SK-N-SH (cell line): Measurements from ENCODE around the gene SNX3. TPM values are rescaled to one million over a fixed set of nuclear protein-coding genes. Genes with fewer than 3 reads are reported as not detected.

Experiments used
- CTCF ChIA-PET: fragments of 300-600, 350-600 bp; formaldehyde crosslinking; extraction: SDS; loops from one replicate; lab custom pipeline; 2021; lab: Yijun Ruan, JAX
- POLR2A ChIA-PET: fragments of 350-600 bp; sonication (Branson Sonifier 250); formaldehyde crosslinking; extraction: SDS; loops from one replicate; lab custom pipeline; 2020; ENCODE audit warnings: antibody characterized with exemption, inconsistent platforms; lab: Yijun Ruan, JAX
- DNase-seq: peaks from one replicate; pipeline ENCODE4 v3.0.0; 2012
- H2AFZ ChIP-seq: fragments of 200-600 bp; sonication (generic); 2 replicates; pipeline ENCODE4 v1.8.1; 2016; ENCODE audit warnings: antibody characterized with exemption, mild to moderate bottlenecking, low read depth
- H3F3A ChIP-seq: fragments of 200-600 bp; sonication (generic); replicated peaks from 2 replicates; pipeline ENCODE3; 2016; ENCODE audit warnings: antibody characterized with exemption, mild to moderate bottlenecking; ENCODE audit not compliant: insufficient read depth
- H3K27ac ChIP-seq, 2 experiments: fragments of 200-500 bp in 1 of 2; fragments of 200-600 bp in 1 of 2; sonication (Bioruptor generic) in 1 of 2; sonication (generic), shearing (Covaris generic) in 1 of 2; 2 replicates each; pipeline versions ENCODE4 v1.5.1 to v1.6.1; 2014 to 2016; ENCODE audit warnings: low read depth in 2 of 2, inconsistent platforms in 1 of 2, low read length in 1 of 2, mild to moderate bottlenecking in 1 of 2, mixed read lengths in 1 of 2
- H3K27me3 ChIP-seq: fragments of 200-600 bp; sonication (generic), shearing (Covaris generic); 2 replicates; pipeline ENCODE4 v1.6.1; 2016; ENCODE audit warnings: mixed run types; ENCODE audit not compliant: insufficient read depth
- H3K36me3 ChIP-seq, 2 experiments: fragments of 200-500 bp in 1 of 2; fragments of 200-600 bp in 1 of 2; sonication (Bioruptor generic) in 1 of 2; sonication (generic) in 1 of 2; replicated peaks in 1 of 2; 2 replicates each; pipeline versions ENCODE3 to v1.5.1; 2014 to 2016; ENCODE audit warnings: low read length in 1 of 2, mild to moderate bottlenecking in 1 of 2; ENCODE audit not compliant: insufficient read depth in 2 of 2, control insufficient read depth in 1 of 2
- H3K4me1 ChIP-seq, 2 experiments: fragments of 200-500 bp in 1 of 2; fragments of 200-600 bp in 1 of 2; sonication (Bioruptor generic) in 1 of 2; sonication (generic), shearing (Covaris generic) in 1 of 2; 2 replicates each; pipeline versions ENCODE4 v1.5.1 to v1.6.1; 2014 to 2016; ENCODE audit warnings: low read depth in 1 of 2, low read length in 1 of 2, mixed run types in 1 of 2; ENCODE audit not compliant: insufficient read depth in 2 of 2, control insufficient read depth in 1 of 2
- H3K4me2 ChIP-seq: fragments of 200-600 bp; sonication (generic), shearing (Covaris generic); 2 replicates; pipeline ENCODE4 v1.6.1; 2017; ENCODE audit warnings: mixed run types
- H3K4me3 ChIP-seq, 2 experiments: fragments of 200-500 bp in 1 of 2; fragments of 200-600 bp in 1 of 2; sonication (Bioruptor generic) in 1 of 2; sonication (generic), shearing (Covaris generic) in 1 of 2; 2 replicates each; pipeline versions ENCODE4 v1.5.1 to v1.8.1; 2014 to 2016; ENCODE audit warnings: low read depth in 2 of 2, inconsistent platforms in 1 of 2, low read length in 1 of 2, mild to moderate bottlenecking in 1 of 2, mixed read lengths in 1 of 2, moderate library complexity in 1 of 2
- H3K79me2 ChIP-seq: fragments of 200-600 bp; sonication (generic); 2 replicates; pipeline ENCODE4 v1.8.1; 2017; ENCODE audit warnings: mild to moderate bottlenecking; ENCODE audit not compliant: insufficient read depth
- H3K9ac ChIP-seq: fragments of 200-600 bp; sonication (generic); 2 replicates; pipeline ENCODE4 v1.6.1; 2017; ENCODE audit warnings: mixed run types
- H3K9me2 ChIP-seq: fragments of 200-600 bp; sonication (generic); 2 replicates; pipeline ENCODE4 v1.6.1; 2017; ENCODE audit warnings: mixed run types
- H3K9me3 ChIP-seq: fragments of 200-600 bp; sonication (generic); 2 replicates; pipeline ENCODE4 v1.6.1; 2017; ENCODE audit warnings: mixed run types, mild to moderate bottlenecking, moderate library complexity
- H4K20me1 ChIP-seq: fragments of 200-600 bp; sonication (generic); 2 replicates; pipeline ENCODE4 v1.6.1; 2017; ENCODE audit warnings: mild to moderate bottlenecking, mixed run types; ENCODE audit not compliant: insufficient read depth
- CHD2 ChIP-seq: fragments of 150-350 bp; IDR thresholded peaks from 2 replicates; pipeline ENCODE4 v1.6.1; 2018; ENCODE audit warnings: low read length; ENCODE audit not compliant: partially characterized antibody
- CTCF ChIP-seq: fragments of 200-600 bp; sonication (generic); IDR thresholded peaks from 2 replicates; pipeline ENCODE4 v1.6.1; 2017; ENCODE audit warnings: antibody characterized with exemption, mild to moderate bottlenecking, moderate library complexity
- ELF1 ChIP-seq: IDR thresholded peaks from 2 replicates; pipeline ENCODE4 v1.4.0; 2012
- EP300 ChIP-seq, 2 experiments: IDR thresholded peaks; 2 replicates each; pipeline versions ENCODE4 v1.4.0 to v1.6.1; 2012; ENCODE audit warnings: borderline replicate concordance in 1 of 2, low read depth in 1 of 2, low read length in 1 of 2
- FOXJ3 ChIP-seq: sonication (generic); formaldehyde crosslinking; IDR thresholded peaks from 2 replicates; pipeline ENCODE4 v1.5.1; 2020; ENCODE audit warnings: mild to moderate bottlenecking, missing genetic modification reagents
- FOXM1 ChIP-seq: IDR thresholded peaks from 2 replicates; pipeline ENCODE4 v1.4.0; 2012; ENCODE audit warnings: low read depth, mild to moderate bottlenecking
- GATA2 ChIP-seq: sonication (generic); formaldehyde crosslinking; IDR thresholded peaks from 2 replicates; pipeline ENCODE4 v1.5.0; 2020; ENCODE audit warnings: mild to moderate bottlenecking, missing genetic modification reagents
- JUND ChIP-seq: IDR thresholded peaks from 2 replicates; pipeline ENCODE4 v1.4.0; 2012
- NFIC ChIP-seq: IDR thresholded peaks from 2 replicates; pipeline ENCODE4 v1.4.0; 2012; ENCODE audit warnings: borderline replicate concordance
- PBX3 ChIP-seq: IDR thresholded peaks from 2 replicates; pipeline ENCODE4; 2012
- RCOR1 ChIP-seq: fragments of 150-350 bp; IDR thresholded peaks from 2 replicates; pipeline ENCODE4 v1.6.1; 2017; ENCODE audit warnings: antibody characterized with exemption, low read length
- REST ChIP-seq: IDR thresholded peaks from 2 replicates; pipeline ENCODE4 v1.6.1; 2012; ENCODE audit warnings: mild to moderate bottlenecking, low read depth, low read length, moderate library complexity
- RFX5 ChIP-seq: IDR thresholded peaks from 2 replicates; pipeline ENCODE4 v1.6.1; 2012; ENCODE audit warnings: mild to moderate bottlenecking, improper control_type of control experiment, low read length
- SMC3 ChIP-seq: IDR thresholded peaks from 2 replicates; pipeline ENCODE4 v1.6.1; 2012; ENCODE audit warnings: low read depth, low read length, improper control_type of control experiment
- TAF1 ChIP-seq: IDR thresholded peaks from 2 replicates; pipeline ENCODE4 v1.6.1; 2012; ENCODE audit warnings: low read depth, mild to moderate bottlenecking, low read length, moderate library complexity, borderline replicate concordance
- TCF12 ChIP-seq: IDR thresholded peaks from 2 replicates; pipeline ENCODE4 v1.4.0; 2012
- TEAD4 ChIP-seq: IDR thresholded peaks from 2 replicates; pipeline ENCODE4 v1.4.0; 2012; ENCODE audit warnings: mild to moderate bottlenecking, borderline replicate concordance; ENCODE audit not compliant: insufficient read depth
- USF2 ChIP-seq: fragments of 150-350 bp; IDR thresholded peaks from 2 replicates; pipeline ENCODE4 v1.6.1; 2017; ENCODE audit warnings: antibody characterized with exemption, low read length, low read depth, borderline replicate concordance
- WGBS: methylation state at CpG from one replicate; pipeline ENCODE4 v1.1.6; 2017; ENCODE audit warnings: low lambda C conversion rate; 5-methylcytosine and 5-hydroxymethylcytosine counted together
- polyA plus RNA-seq, 3 experiments: library from polyadenylated mRNA; depleted of rRNA; stranded (reverse); fragments of >200 nt; gene quantifications; 2 replicates each; pipeline ENCODE4 v1.2.3, GENCODE V29; 2012

SNX3 gene
- polyA plus RNA-seq, 1 of the 3 experiments (the other 2 are of a cell fraction) = 105 TPM

GRCh38 chr6:108286366-108286765, 25.5 kb upstream of the SNX3 start:
- Histone ChIP-seq H3K36me3 (no peaks in the 10 kb centered on the region), H3K4me1 (no peaks in the 10 kb centered on the region), H3K9me2 (no peaks in the 10 kb centered on the region), H2AFZ (no peak overlapping the region), H3F3A (no peaks in the 10 kb centered on the region), H3K79me2 (no peaks in the 10 kb centered on the region), H4K20me1 (no peaks in the 10 kb centered on the region), H3K4me3 (no peak overlapping the region), H3K9me3 (no peaks in the 10 kb centered on the region), H3K9ac (no peak overlapping the region), H3K27ac (no peak overlapping the region), H3K27me3 (no peaks in the 10 kb centered on the region), H3K4me2 (no peak overlapping the region)
- POLR2A ChIA-PET = no interaction called here
- TF ChIP-seq CTCF (no peak), RCOR1 (no peak)
- no peak for DNase-seq
- 86% methylated on average over 4 of the region's 4 CpGs for WGBS
- CTCF ChIA-PET = no interaction called here

- Histone ChIP-seq H3K4me1 (no peaks in the 10 kb centered on the region), H3K9ac (no peak overlapping the region), H3F3A (no peaks in the 10 kb centered on the region), H4K20me1 (no peaks in the 10 kb centered on the region)
- POLR2A ChIA-PET = no interaction called here
- TF ChIP-seq CHD2 (no peak), USF2 (no peak), EP300 (IDR thresholded peaks at IDR 0.05; ENCODE audit: borderline replicate concordance in 1 of 2, low read depth in 1 of 2, low read length in 1 of 2) (no peak), NFIC (no peak), REST (no peak), FOXJ3 (CRISPR knock-in tag) (no peak), RFX5 (no peak), TAF1 (no peak), ELF1 (no peak), FOXM1 (no peak), TCF12 (no peak), SMC3 (no peak), PBX3 (no peak), GATA2 (no peak), JUND (no peak), TEAD4 (no peak)
- TF ChIP-seq, all 33 proteins: peak for 0
- DNase-seq = no peak
- Histone ChIP-seq H3K27me3 (no peaks in the 10 kb centered on the region), H3K27ac (no peak overlapping the region), H3K79me2 (no peaks in the 10 kb centered on the region), H3K4me3 (no peak overlapping the region), H3K9me2 (no peaks in the 10 kb centered on the region), H3K4me2 (no peak overlapping the region), H2AFZ (0 out of 2 replicates have a peak overlapping the region, but pooled peaks have one; percentile 16), H3K9me3 (no peaks in the 10 kb centered on the region), H3K36me3 (no peaks in the 10 kb centered on the region)
- CTCF ChIA-PET = no interaction called here
Measured at GRCh38 chr6:108285381-108285780, 24.5 kb upstream of the SNX3 start.
